Activated naive CD4-positive, alpha-beta T cell treated with anti-CD3 and anti-CD28 coated beads, Interleukin-2, amount 10 ng/mL, durations not matched to agents 7 days and 5 days (primary cell): ENCODE measurements around the gene MUC21.
"Not testable (repeated sequence)": the region's sequence is repeated elsewhere in the genome, so short reads cannot be mapped to it uniquely, and the experiment has no call there.

Experiments used
- CTCF ChIA-PET: fragments of 350-600 bp; sonication (Branson Sonifier 250); formaldehyde crosslinking; loops from one replicate; lab custom pipeline; 2021; ENCODE audit warnings: antibody characterized with exemption; lab: Charles Lee
- DNase-seq: peaks from one replicate; pipeline ENCODE4 v3.0.0-alpha.2; 2020
- H3K27ac Mint-ChIP-seq: one replicate; pipeline ENCODE4 v1.8.0; 2021; ENCODE audit warnings: mild to moderate bottlenecking, moderate library complexity, mixed read lengths
- H3K27me3 Mint-ChIP-seq: one replicate; pipeline ENCODE4 v1.8.0; 2021; ENCODE audit warnings: mild to moderate bottlenecking, mixed read lengths
- H3K36me3 Mint-ChIP-seq: one replicate; pipeline ENCODE4 v1.8.0; 2021; ENCODE audit warnings: mixed read lengths
- H3K4me1 Mint-ChIP-seq: one replicate; pipeline ENCODE4 v1.8.0; 2021; ENCODE audit warnings: mixed read lengths
- H3K4me3 Mint-ChIP-seq: one replicate; pipeline ENCODE4 v1.8.0; 2021; ENCODE audit warnings: mild to moderate bottlenecking, moderate library complexity, mixed read lengths
- H3K9me3 Mint-ChIP-seq: one replicate; pipeline ENCODE4 v1.8.0; 2021; ENCODE audit warnings: mixed read lengths

The MUC21 gene

DNA sequence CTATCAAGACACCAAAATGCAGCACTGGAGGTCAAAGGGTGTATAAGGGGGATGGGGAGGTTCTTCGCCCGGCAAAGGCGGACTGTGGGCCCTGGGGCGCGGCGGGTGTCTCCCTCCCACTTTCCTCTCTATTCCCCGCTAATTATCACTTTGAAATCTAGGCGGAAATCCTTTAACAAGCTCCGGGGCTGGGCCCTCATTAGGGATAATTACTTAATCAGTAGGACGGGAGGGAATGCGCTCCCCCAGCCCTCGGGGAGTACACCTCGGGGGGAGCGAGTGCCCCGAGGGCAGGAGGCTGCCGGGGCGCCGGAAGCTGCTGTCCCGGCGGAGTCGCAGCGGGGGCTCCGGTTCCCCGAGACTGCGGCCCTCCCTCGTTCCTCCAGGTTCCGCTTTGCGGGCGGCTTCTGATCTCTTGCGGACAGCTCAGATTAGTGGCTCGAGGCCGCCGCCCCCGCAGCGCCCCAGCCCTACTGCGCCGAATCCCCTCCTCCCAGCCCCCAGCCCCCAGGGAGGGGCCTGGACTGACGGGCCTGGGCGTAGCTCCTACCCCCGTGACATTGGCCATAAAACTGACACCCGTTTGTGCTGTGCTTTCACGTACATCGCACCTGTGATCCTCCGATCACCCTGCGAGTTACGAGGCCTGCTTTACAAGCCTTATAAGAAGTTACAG lies 28.0 kb upstream of the MUC21 start:
- H3K36me3 Mint-ChIP-seq: no peaks in the 10 kb centered on the region
- DNase-seq: peak; percentile 70
- H3K4me1 Mint-ChIP-seq: peaks cover 17% of the 10 kb centered on the region
- no peaks in the 10 kb centered on the region for H3K9me3 Mint-ChIP-seq
- no peak overlapping the region for H3K27ac Mint-ChIP-seq
- CTCF ChIA-PET: interaction anchor here (0.8 to 1.9 kb wide), 4 partner anchors 14 to 125 kb away, joined by 3 to 8 read pairs (median 4); partner anchors contain the start of genes MUCL3 and VARS2
- peak overlapping the region; percentile 60 for H3K4me3 Mint-ChIP-seq
- H3K27me3 Mint-ChIP-seq: peaks cover 84% of the 10 kb centered on the region

DNA sequence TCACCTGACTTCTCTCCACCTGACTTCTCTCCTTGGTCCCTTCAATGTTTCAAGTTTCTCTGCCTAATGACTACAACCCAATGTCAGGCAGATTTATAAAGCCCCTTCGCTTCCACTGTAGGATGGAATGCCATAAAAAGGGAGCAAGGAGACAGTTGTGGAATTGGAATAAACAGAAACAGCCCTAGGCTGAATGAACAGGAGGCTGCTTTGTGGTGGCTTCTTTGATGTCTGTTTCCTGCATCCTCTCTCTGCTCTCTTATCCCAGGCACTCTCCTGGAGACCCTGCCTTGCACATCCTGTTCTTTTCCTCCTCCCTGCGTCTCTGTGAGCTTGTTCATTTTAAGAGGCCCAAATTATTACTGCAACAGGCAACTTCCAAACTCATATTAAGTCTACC lies 25.8 kb upstream of the MUC21 start:
- Mint-ChIP-seq H3K36me3 (no peaks in the 10 kb centered on the region), H3K27ac (no peak overlapping the region), H3K4me1 (peaks cover 17% of the 10 kb centered on the region), H3K9me3 (no peaks in the 10 kb centered on the region), H3K4me3 (no peak overlapping the region), H3K27me3 (peaks cover 72% of the 10 kb centered on the region)
- CTCF ChIA-PET: no interaction called here
- no peak for DNase-seq

DNA sequence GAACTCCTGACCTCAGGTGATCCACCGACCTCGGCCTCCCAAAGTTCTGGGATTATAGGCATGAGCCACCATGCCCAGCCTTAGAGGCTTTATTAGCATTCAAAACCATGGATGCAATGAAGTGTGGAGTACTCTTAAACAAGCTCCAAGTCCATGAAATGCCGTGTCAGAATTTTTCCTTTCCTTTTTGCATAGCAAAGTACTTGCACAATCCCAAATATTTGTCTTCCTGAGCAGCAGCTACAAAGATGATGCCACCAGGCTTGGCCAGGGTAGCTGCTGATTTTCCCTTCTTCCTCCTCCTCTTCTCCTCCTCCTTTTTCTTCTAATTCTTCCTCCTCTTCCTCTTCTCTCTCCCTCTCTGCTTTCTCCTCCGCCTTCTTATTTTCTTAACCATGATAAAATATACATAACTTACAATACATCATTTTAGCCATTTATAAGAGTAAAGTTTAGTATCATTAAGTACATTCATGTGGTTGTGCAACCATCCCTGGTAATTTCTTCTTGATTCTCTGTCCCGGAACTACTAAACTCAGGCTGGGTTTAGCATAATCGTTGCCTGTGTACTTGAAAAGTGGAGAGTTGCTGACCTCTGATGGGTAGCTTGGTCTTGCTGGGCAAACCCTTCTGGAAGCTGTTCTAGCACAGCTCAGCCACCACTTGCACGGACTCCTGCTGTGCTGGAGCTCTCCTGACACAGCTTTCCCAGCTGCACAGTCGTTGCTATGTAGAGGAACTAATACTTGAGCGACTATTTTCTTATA lies 22.4 kb upstream of the MUC21 start:
- no peak overlapping the region for H3K27ac Mint-ChIP-seq
- no peak for DNase-seq
- no peaks in the 10 kb centered on the region for H3K36me3 Mint-ChIP-seq
- H3K27me3 Mint-ChIP-seq: peaks cover 71% of the 10 kb centered on the region
- H3K4me3 Mint-ChIP-seq: no peak overlapping the region
- peaks cover 19% of the 10 kb centered on the region for H3K4me1 Mint-ChIP-seq
- no peaks in the 10 kb centered on the region for H3K9me3 Mint-ChIP-seq
- CTCF ChIA-PET: interaction anchor here (0.5 to 1.3 kb wide), 2 partner anchors 13 to 124 kb away, joined by 3 to 4 read pairs; no protein-coding TSS in a partner anchor

DNA sequence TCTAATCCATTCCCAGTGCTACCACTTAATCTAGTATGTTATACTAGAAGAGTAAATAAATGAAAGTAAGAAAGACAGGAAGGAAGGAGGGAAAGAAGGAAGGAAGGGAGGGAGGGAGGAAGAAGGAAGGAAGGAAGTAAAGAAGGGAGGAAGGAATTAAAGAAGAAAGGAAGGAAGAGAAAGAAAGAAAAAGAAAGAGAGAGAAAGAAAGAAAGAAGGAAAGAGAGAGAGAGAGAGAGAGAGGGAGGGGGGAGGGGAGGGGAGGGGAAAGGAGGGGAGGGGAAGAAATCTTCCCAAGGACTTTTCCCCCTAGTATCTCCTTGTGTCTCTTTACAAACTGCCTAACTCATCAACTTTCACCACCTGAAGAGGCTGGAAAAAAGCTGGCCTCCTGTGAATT lies 20.8 kb upstream of the MUC21 start:
- Mint-ChIP-seq H3K36me3 (no peaks in the 10 kb centered on the region), H3K9me3 (no peaks in the 10 kb centered on the region), H3K4me1 (peaks cover 13% of the 10 kb centered on the region), H3K27me3 (peaks cover 57% of the 10 kb centered on the region), H3K4me3 (no peak overlapping the region), H3K27ac (no peak overlapping the region)
- no peak for DNase-seq
- CTCF ChIA-PET: no interaction called here

DNA sequence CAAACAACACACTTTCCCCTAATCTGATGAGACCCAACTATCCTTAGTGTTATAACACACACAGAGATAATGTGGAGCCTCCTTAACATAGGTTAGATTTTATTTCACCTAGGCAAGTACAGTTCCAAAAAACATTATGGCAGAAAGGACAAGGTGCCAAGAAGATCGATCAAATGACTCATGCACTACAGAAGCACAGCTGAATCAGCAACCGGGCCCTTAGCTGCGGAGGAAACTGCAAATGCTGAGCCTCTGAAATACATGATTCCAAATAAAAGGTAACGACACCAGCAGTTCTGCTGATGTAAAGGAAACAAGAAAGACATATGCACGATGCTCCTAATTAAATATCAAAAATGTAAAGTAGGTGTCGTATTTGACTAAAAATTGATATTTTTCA lies 19.9 kb upstream of the MUC21 start:
- peaks cover 13% of the 10 kb centered on the region for H3K4me1 Mint-ChIP-seq
- no peaks in the 10 kb centered on the region for H3K9me3 Mint-ChIP-seq
- no peak overlapping the region for H3K27ac Mint-ChIP-seq
- peaks cover 49% of the 10 kb centered on the region for H3K27me3 Mint-ChIP-seq
- CTCF ChIA-PET: no interaction called here
- DNase-seq: no peak
- H3K36me3 Mint-ChIP-seq: no peaks in the 10 kb centered on the region
- H3K4me3 Mint-ChIP-seq: no peak overlapping the region

DNA sequence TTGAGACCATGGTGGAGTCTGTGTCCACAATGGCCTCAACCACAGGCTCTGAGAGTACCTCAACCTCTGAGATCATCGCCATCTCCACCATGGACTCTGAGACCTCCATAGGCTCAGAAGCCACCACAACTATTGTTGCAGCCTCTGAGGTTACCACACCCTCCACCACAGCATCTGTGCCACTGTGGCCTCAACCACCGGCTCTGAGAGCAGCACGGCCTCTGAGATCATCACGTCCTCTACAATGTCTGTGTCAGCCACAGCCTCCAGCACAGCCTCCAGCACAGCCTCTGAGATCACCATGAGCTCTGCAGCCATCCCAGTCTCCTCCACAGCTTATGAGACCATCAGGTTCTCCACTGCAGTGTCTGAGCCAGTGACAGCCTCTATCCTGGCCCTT lies 19.4 kb upstream of the MUC21 start:
- Mint-ChIP-seq H3K9me3 (no peaks in the 10 kb centered on the region), H3K27ac (no peak overlapping the region), H3K27me3 (peaks cover 49% of the 10 kb centered on the region), H3K4me3 (no peak overlapping the region), H3K4me1 (peaks cover 13% of the 10 kb centered on the region), H3K36me3 (no peaks in the 10 kb centered on the region)
- CTCF ChIA-PET: interaction anchor here (1.4 kb wide), 1 partner anchor 24 kb away, joined by 3 read pairs; no protein-coding TSS in a partner anchor
- DNase-seq: peak; percentile 25

DNA sequence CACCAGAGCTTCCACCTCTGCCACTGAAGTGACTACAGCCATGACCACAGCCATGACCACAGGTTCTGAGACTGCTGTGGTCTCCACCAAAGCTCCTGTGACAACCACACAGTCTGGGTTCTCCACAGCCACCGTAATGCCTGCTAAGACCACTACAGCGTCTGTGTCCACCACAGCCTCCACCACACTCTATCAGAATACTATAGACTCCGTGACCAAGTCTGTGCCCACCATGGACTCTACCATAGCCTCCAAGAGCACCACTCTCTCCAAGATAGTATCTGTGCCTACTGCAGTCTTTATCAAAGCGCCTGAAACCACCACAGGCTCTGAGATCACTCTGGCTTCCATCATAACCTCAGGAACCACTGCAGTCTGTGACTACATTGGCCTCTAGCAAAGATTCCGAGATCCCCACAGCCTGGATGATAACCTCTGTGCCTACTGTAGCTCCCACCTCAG lies 18.3 kb upstream of the MUC21 start:
- CTCF ChIA-PET: interaction anchor here (1.4 kb wide), 1 partner anchor 23 kb away, joined by 3 read pairs; no protein-coding TSS in a partner anchor
- Mint-ChIP-seq H3K4me3 (no peak overlapping the region), H3K36me3 (no peaks in the 10 kb centered on the region), H3K27ac (no peak overlapping the region), H3K27me3 (peaks cover 48% of the 10 kb centered on the region), H3K9me3 (no peaks in the 10 kb centered on the region), H3K4me1 (peaks cover 13% of the 10 kb centered on the region)
- no peak for DNase-seq

DNA sequence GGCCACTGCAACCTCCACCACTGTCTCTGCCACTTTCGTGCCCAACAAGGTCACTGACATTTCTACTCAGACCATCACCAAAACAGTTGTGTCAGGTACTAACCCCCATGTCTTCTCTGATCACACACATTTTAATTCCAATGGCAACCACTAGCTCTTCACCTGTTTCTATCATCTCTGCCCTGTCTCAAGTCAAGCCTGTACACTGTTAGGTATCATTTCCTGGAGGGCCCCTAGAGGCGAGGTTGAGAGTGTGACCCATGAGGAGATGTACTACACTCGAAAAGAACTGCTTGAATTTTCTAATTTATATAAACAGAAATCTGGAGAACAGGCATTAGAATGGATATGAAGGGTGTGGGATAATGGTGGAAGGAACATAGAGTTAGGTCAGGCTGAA lies 17.4 kb upstream of the MUC21 start:
- Mint-ChIP-seq H3K4me3 (no peak overlapping the region), H3K36me3 (no peaks in the 10 kb centered on the region), H3K4me1 (peaks cover 13% of the 10 kb centered on the region), H3K9me3 (no peaks in the 10 kb centered on the region), H3K27me3 (peaks cover 44% of the 10 kb centered on the region), H3K27ac (no peak overlapping the region)
- CTCF ChIA-PET: no interaction called here
- no peak for DNase-seq

DNA sequence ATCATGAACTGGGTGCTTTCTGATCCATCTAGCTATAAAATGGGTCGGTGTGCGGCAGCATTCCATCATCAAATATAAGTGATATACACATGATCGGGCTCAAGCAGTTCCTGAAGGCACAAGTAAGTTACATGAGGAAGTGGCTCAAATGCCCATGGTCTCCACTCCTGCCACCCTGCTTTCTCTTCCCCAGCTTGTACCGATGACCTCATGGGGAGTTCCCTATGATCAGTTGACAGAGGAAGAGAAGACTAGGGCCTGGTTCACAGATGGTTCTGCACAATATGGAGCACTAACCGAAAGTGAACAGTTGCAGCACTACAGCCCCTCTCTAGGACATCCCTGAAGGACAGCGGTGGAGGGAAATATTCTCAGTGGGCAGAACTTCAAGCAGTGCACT lies 14.3 kb upstream of the MUC21 start:
- H3K36me3 Mint-ChIP-seq, H3K4me3 Mint-ChIP-seq, H3K9me3 Mint-ChIP-seq, H3K27ac Mint-ChIP-seq, H3K4me1 Mint-ChIP-seq, CTCF ChIA-PET, DNase-seq: not testable (repeated sequence)
- peaks cover 41% of the 10 kb centered on the region for H3K27me3 Mint-ChIP-seq

DNA sequence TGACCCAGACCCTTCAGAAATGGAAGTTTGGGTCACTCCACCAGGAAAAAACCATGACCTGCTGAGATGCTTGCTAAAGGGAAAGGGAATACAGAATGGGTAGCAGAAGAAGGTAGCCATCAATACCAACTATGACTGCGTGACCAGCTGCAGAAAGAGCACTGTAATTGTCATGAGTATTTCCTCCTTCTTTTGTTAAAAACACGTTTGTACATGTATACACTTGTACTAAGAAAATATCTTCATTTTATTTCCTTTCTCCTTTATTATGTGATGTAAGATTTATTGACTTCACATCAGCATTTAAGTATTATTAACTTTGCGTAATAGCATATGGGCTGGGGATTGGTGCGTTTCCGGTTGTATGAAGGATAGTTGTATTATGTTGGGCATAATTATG lies 12.6 kb upstream of the MUC21 start:
- Mint-ChIP-seq H3K4me1 (no peaks in the 10 kb centered on the region), H3K36me3 (no peaks in the 10 kb centered on the region), H3K4me3 (no peak overlapping the region), H3K27ac (no peak overlapping the region), H3K27me3 (peaks cover 27% of the 10 kb centered on the region), H3K9me3 (no peaks in the 10 kb centered on the region)
- DNase-seq: no peak
- CTCF ChIA-PET: no interaction called here

DNA sequence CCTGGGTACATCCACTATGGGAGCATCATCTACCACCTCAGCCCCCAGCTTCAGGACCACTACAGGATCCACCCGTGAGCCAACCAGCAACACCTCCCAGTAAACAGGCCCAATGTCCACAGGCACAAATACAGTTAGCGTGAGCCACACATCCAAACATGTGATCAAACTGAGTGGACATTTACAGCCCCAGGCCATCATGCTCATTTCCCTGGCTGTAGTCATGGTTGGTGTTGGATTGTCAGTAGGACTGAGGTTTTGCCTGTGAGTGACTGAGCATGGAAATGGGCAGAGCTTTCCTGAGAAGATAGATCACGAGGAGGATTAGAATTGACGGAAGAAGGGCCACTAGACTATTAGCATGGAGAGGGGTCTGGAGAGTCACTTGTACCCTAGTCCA lies 10.7 kb upstream of the MUC21 start:
- no peaks in the 10 kb centered on the region for H3K4me1 Mint-ChIP-seq
- H3K27ac Mint-ChIP-seq: no peak overlapping the region
- no peaks in the 10 kb centered on the region for H3K36me3 Mint-ChIP-seq
- CTCF ChIA-PET: no interaction called here
- H3K4me3 Mint-ChIP-seq: no peak overlapping the region
- H3K9me3 Mint-ChIP-seq: no peaks in the 10 kb centered on the region
- H3K27me3 Mint-ChIP-seq: peaks cover 25% of the 10 kb centered on the region
- no peak for DNase-seq

DNA sequence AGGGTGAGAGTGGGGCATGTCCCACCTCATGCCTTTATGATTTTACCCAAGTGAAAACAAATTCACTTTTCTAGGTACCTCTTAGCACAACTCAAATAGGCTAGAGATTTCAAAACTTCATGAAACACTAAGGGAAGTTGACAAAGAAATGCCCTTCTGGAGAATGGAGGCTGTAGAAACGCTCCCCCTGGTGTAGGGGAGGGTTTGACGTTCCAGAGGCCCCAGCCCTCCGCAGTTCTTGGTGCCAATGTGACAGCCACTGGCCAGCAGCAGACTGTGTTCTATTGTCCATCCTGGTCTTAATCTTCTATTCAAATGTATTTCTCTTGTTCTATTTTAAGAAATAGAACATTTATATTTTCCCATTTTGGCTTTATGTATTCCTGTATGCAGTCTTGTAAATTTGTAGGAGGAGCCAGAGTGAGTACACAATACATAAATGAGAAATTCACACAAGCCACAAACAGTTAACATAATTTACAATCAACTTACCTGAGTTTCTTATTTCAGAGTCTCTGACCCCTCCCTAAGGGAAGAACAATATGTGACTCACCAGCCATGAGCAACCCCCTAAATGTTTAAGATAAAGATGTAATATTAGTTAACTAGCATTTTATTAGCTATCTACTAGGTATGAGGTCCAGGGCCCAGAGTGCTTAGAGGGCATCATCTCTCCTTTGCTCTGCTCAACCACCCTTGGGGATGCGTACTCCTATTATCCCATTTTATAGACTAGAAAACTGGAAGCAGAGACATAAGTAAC lies 8.8 kb upstream of the MUC21 start:
- CTCF ChIA-PET: no interaction called here
- H3K4me3 Mint-ChIP-seq: no peak overlapping the region
- no peak overlapping the region for H3K27ac Mint-ChIP-seq
- peaks cover 27% of the 10 kb centered on the region for H3K27me3 Mint-ChIP-seq
- H3K4me1 Mint-ChIP-seq: no peaks in the 10 kb centered on the region
- no peak for DNase-seq
- no peaks in the 10 kb centered on the region for H3K36me3 Mint-ChIP-seq
- H3K9me3 Mint-ChIP-seq: no peaks in the 10 kb centered on the region

DNA sequence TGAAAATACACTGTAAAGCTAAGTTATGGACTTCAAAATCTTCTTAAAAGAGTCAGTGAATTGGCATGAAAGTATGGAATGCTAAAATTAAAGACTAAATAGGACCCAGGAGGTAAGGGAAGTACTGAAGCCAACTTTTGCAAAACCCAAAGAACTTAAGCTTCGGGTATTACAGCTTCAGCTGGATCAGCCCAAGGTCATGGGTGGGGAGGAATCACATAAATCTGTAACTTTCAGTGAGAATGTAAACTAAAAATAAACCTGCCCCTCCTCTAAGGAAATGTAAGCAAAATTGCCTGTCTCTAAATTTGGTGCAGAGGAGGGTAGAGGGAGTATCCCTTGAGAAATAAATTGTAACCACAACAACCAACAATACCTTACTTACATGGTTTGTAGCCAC lies 4.4 kb upstream of the MUC21 start:
- no peaks in the 10 kb centered on the region for H3K9me3 Mint-ChIP-seq
- no peak overlapping the region for H3K27ac Mint-ChIP-seq
- CTCF ChIA-PET: interaction anchor here (0.8 kb wide), 1 partner anchor 143 kb away, joined by 3 read pairs; no protein-coding TSS in a partner anchor
- H3K27me3 Mint-ChIP-seq: peaks cover 45% of the 10 kb centered on the region
- H3K4me1 Mint-ChIP-seq: no peaks in the 10 kb centered on the region
- no peak for DNase-seq
- no peak overlapping the region for H3K4me3 Mint-ChIP-seq
- H3K36me3 Mint-ChIP-seq: no peaks in the 10 kb centered on the region

DNA sequence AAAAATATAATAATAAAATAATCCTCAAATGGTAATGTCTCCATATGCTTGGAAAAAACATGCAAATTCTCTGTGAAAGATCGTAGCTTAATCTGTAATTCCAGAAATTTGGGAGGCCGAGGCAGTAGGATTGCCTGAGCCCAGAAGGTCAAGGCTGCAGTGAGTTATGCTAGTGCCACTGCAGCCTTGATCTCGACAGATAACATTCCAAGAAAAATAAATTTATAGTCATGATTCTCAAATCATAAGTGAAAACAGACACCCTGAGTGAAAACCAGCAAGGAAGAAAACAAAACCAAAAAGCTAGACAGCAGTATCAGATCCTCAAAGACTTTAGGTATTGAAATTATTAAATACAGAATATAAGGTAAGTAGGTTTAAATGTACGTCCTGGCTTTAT lies 3.8 kb upstream of the MUC21 start:
- no peaks in the 10 kb centered on the region for H3K36me3 Mint-ChIP-seq
- CTCF ChIA-PET: interaction anchor here (0.8 kb wide), 1 partner anchor 142 kb away, joined by 3 read pairs; no protein-coding TSS in a partner anchor

More for the DNA sequence above, 3.8 kb upstream of the MUC21 start:
- Mint-ChIP-seq H3K27ac (no peak overlapping the region), H3K4me3 (no peak overlapping the region), H3K27me3 (peaks cover 44% of the 10 kb centered on the region), H3K9me3 (no peaks in the 10 kb centered on the region), H3K4me1 (no peaks in the 10 kb centered on the region)
- DNase-seq: no peak
